Activated CD4-positive, alpha-beta T cell treated with anti-CD3 and anti-CD28 coated beads, Interleukin-2, amount 10 ng/mL, durations not matched to agents 7 days and 5 days (primary cell): ENCODE data around the gene COPS6. TPM values are rescaled to one million over a fixed set of nuclear protein-coding genes. Genes with fewer than 3 reads are reported as not detected.
A peak's percentile ranks its signal among the peaks of the same experiment; 100 is the strongest.
"Not testable (repeated sequence)": the region's sequence is repeated elsewhere in the genome, so short reads cannot be mapped to it uniquely, and the experiment has no call there.

Source experiments
- CTCF ChIA-PET: fragments of 350-600 bp; sonication (Branson Sonifier 250); formaldehyde crosslinking; loops from one replicate; lab custom pipeline; 2021; ENCODE audit warnings: antibody characterized with exemption; lab: Charles Lee
- POLR2A ChIA-PET: fragments of 350-600 bp; sonication (Branson Sonifier 250); formaldehyde crosslinking; loops from one replicate; lab custom pipeline; 2021; ENCODE audit warnings: antibody characterized with exemption; lab: Charles Lee
- DNase-seq: peaks from one replicate; pipeline ENCODE4 v3.0.0-alpha.2; 2020
- H3K27ac Mint-ChIP-seq: one replicate; pipeline ENCODE4 v1.8.0; 2021; ENCODE audit warnings: mild to moderate bottlenecking, moderate library complexity, mixed read lengths
- H3K27me3 Mint-ChIP-seq: one replicate; pipeline ENCODE4 v1.8.0; 2021; ENCODE audit warnings: mixed read lengths
- H3K36me3 Mint-ChIP-seq: one replicate; pipeline ENCODE4 v1.8.0; 2021; ENCODE audit warnings: low read depth, mixed read lengths
- H3K4me1 Mint-ChIP-seq: one replicate; pipeline ENCODE4 v1.8.0; 2021; ENCODE audit warnings: mixed read lengths
- H3K4me3 Mint-ChIP-seq: one replicate; pipeline ENCODE4 v1.8.0; 2021; ENCODE audit warnings: mild to moderate bottlenecking, moderate library complexity, mixed read lengths
- H3K9me3 Mint-ChIP-seq: one replicate; pipeline ENCODE4 v1.8.0; 2021; ENCODE audit warnings: mixed read lengths
- total RNA-seq, 2 experiments: library from RNA; stranded (reverse); gene quantifications; one replicate each; pipeline ENCODE4 v1.2.3, GENCODE V29; 2021

Gene COPS6
- total RNA-seq, 2 experiments from 2014 or later, result 80.6 to 97.1 TPM

GRCh38 chr7:100124301-100125230, 35.8 kb downstream of the COPS6 start:
- DNase-seq, result no peak
- Mint-ChIP-seq H3K36me3 (peaks cover 30% of the 10 kb centered on the region), H3K4me3 (peak overlapping the region; percentile 100), H3K27ac (peak overlapping the region; percentile 100), H3K4me1 (peaks cover 47% of the 10 kb centered on the region), H3K27me3 (no peaks in the 10 kb centered on the region), H3K9me3 (no peaks in the 10 kb centered on the region)
- POLR2A ChIA-PET, result no interaction called here
- CTCF ChIA-PET, result interaction anchor here (0.6 to 5.2 kb wide), 8 partner anchors 6 to 130 kb away, joined by 3 to 36 read pairs (median 4); partner anchors contain the start of genes AP4M1, MCM7 and PVRIG

- Mint-ChIP-seq H3K4me1 (peaks cover 50% of the 10 kb centered on the region), H3K27me3 (no peaks in the 10 kb centered on the region), H3K4me3 (peak overlapping the region; percentile 100), H3K9me3 (no peaks in the 10 kb centered on the region), H3K27ac (peak overlapping the region; percentile 100), H3K36me3 (peaks cover 30% of the 10 kb centered on the region)
- CTCF ChIA-PET, result interaction anchor here (0.5 to 1.1 kb wide), 10 partner anchors 21 to 496 kb away, joined by 3 to 7 read pairs (median 4); no protein-coding TSS in a partner anchor
- POLR2A ChIA-PET, result interaction anchor here (0.6 to 0.7 kb wide), 2 partner anchors 26 to 171 kb away, joined by 3 read pairs; no protein-coding TSS in a partner anchor
- DNase-seq, result no peak
These were observed 37.6 kb downstream of the COPS6 start for GRCh38 chr7:100126239-100126930.

GRCh38 chr7:100126931-100127865, 38.4 kb downstream of the COPS6 start, which contains the start of gene MBLAC1:
TSS of gene MBLAC1 (plus strand) at chr7:100126967. CDS start at chr7:100127396, 429 bp downstream.
- Mint-ChIP-seq H3K27me3 (no peaks in the 10 kb centered on the region), H3K4me1 (peaks cover 51% of the 10 kb centered on the region), H3K36me3 (peaks cover 27% of the 10 kb centered on the region), H3K27ac (peak within 1 kb of the TSS; percentile 100), H3K4me3 (peak within 1 kb of the TSS; percentile 100), H3K9me3 (no peaks in the 10 kb centered on the region)
- DNase-seq, result peak; percentile 93
- ChIA-PET CTCF (interaction anchor here (0.6 to 5.9 kb wide), 12 partner anchors 13 to 497 kb away, joined by 3 to 39 read pairs (median 4); no protein-coding TSS in a partner anchor), POLR2A (interaction anchor here (0.7 kb wide), 1 partner anchor 27 kb away, joined by 3 read pairs; no protein-coding TSS in a partner anchor)

DNA sequence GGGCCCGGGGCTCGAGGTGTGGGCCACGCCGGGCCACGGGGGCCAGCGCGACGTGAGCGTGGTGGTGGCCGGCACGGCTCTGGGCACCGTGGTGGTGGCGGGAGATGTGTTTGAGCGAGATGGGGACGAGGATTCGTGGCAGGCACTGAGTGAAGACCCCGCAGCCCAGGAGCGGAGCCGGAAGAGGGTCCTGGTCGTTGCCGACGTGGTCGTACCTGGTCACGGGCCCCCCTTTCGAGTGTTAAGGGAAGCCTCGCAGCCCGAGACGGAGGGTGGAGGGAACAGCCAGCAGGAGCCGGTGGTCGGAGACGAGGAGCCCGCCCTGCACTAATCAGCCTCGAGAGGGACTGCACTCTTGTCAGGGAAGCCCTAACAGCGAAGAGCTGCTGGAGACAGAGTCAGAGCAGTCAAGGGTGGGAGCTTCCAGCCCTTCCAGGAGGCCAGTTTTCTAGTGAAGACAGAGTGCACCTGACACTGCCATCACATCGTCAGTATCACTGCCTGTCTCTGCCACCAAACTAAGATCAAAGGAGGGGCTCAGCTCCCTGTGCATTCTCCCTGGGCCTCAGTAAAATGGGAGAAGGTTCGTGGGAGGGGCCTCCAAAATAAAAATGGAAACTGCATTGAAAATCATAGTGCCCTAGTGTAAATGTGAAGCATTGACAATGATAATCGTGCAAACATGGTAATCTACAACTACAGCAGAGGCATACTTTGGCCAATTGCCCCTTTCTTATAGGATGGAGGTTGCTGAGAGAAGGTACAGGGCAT, 39.3 kb downstream of the COPS6 start:
- peak; percentile 23 for DNase-seq
- peaks cover 19% of the 10 kb centered on the region for H3K36me3 Mint-ChIP-seq
- ChIA-PET CTCF (interaction anchor here (0.5 to 5.9 kb wide), 11 partner anchors 6 to 1237 kb away, joined by 3 to 39 read pairs (median 4); partner anchors contain the start of genes CNPY4 and MCM7), POLR2A (no interaction called here)
- H3K27me3 Mint-ChIP-seq, result no peaks in the 10 kb centered on the region
- peaks cover 55% of the 10 kb centered on the region for H3K4me1 Mint-ChIP-seq
- no peaks in the 10 kb centered on the region for H3K9me3 Mint-ChIP-seq
- peak overlapping the region; percentile 89 for H3K27ac Mint-ChIP-seq
- H3K4me3 Mint-ChIP-seq, result peak overlapping the region; percentile 100

DNA sequence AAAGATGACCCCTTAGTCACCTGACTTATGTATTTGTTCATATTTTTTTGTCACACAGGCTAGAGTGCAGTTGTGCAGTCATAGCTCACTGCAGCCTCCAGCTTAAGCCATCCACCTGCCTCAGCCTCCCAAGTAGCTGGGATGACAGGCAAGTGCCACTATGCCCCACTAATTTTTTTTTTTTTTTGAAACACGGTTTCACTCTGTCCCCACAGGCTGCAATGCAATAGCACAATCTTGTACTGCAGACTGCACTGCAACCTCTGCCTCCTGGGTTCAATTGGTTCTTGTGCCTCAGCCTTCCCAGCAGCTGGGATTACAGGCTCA, 39.8 kb downstream of the COPS6 start:
- H3K36me3 Mint-ChIP-seq, result peaks cover 19% of the 10 kb centered on the region
- ChIA-PET POLR2A (no interaction called here), CTCF (interaction anchor here (0.6 to 5.9 kb wide), 8 partner anchors 7 to 1238 kb away, joined by 3 to 39 read pairs (median 4); partner anchors contain the start of genes CNPY4 and MCM7)
- peak overlapping the region; percentile 89 for H3K27ac Mint-ChIP-seq
- DNase-seq, result no peak
- H3K4me1 Mint-ChIP-seq, result peaks cover 55% of the 10 kb centered on the region
- peak overlapping the region; percentile 100 for H3K4me3 Mint-ChIP-seq
- H3K27me3 Mint-ChIP-seq, result no peaks in the 10 kb centered on the region
- no peaks in the 10 kb centered on the region for H3K9me3 Mint-ChIP-seq

GRCh38 chr7:100130220-100130607, 41.4 kb downstream of the COPS6 start:
- H3K4me3 Mint-ChIP-seq, H3K27ac Mint-ChIP-seq, H3K36me3 Mint-ChIP-seq, POLR2A ChIA-PET, DNase-seq, H3K9me3 Mint-ChIP-seq, H3K27me3 Mint-ChIP-seq: not testable (repeated sequence)
- peaks cover 44% of the 10 kb centered on the region for H3K4me1 Mint-ChIP-seq
- CTCF ChIA-PET, result interaction anchor here (0.7 to 5.9 kb wide), 18 partner anchors 8 to 299 kb away, joined by 3 to 39 read pairs (median 4); partner anchors contain the start of genes CNPY4, GPC2, LAMTOR4 and MEPCE

- no peaks in the 10 kb centered on the region for H3K27me3 Mint-ChIP-seq
- H3K4me1 Mint-ChIP-seq, result peaks cover 39% of the 10 kb centered on the region
- POLR2A ChIA-PET, result no interaction called here
- CTCF ChIA-PET, result interaction anchor here (0.6 to 5.9 kb wide), 25 partner anchors 9 to 468 kb away, joined by 3 to 39 read pairs (median 3); partner anchors contain the start of genes AP4M1, CNPY4, GPC2 and LAMTOR4
- H3K36me3 Mint-ChIP-seq, result peaks cover 8% of the 10 kb centered on the region
- peak overlapping the region; percentile 32 for H3K4me3 Mint-ChIP-seq
- no peak overlapping the region for H3K27ac Mint-ChIP-seq
- no peaks in the 10 kb centered on the region for H3K9me3 Mint-ChIP-seq
- peak; percentile 89 for DNase-seq
These were observed 42.1 kb downstream of the COPS6 start for GRCh38 chr7:100130608-100131453.

GRCh38 chr7:100132126-100132525, 43.4 kb downstream of the COPS6 start:
- Mint-ChIP-seq H3K4me1 (peaks cover 28% of the 10 kb centered on the region), H3K9me3 (no peaks in the 10 kb centered on the region), H3K36me3 (no peaks in the 10 kb centered on the region), H3K27me3 (no peaks in the 10 kb centered on the region), H3K27ac (peak overlapping the region; percentile 48), H3K4me3 (no peak overlapping the region)
- ChIA-PET POLR2A (no interaction called here), CTCF (interaction anchor here (0.6 to 5.9 kb wide), 22 partner anchors 9 to 291 kb away, joined by 3 to 39 read pairs (median 4); partner anchors contain the start of genes CNPY4, GPC2, LAMTOR4 and PVRIG)
- no peak for DNase-seq

GRCh38 chr7:100132697-100133151, 44.0 kb downstream of the COPS6 start:
- H3K9me3 Mint-ChIP-seq, result no peaks in the 10 kb centered on the region

More at GRCh38 chr7:100132697-100133151, 44.0 kb downstream of the COPS6 start:
- ChIA-PET CTCF (interaction anchor here (0.5 to 5.9 kb wide), 33 partner anchors 8 to 304 kb away, joined by 3 to 39 read pairs (median 4); partner anchors contain the start of genes AP4M1, CNPY4, GJC3 and GPC2), POLR2A (no interaction called here)
- Mint-ChIP-seq H3K4me1 (peaks cover 30% of the 10 kb centered on the region), H3K36me3 (no peaks in the 10 kb centered on the region), H3K27ac (peak overlapping the region; percentile 48), H3K27me3 (no peaks in the 10 kb centered on the region), H3K4me3 (no peak overlapping the region)
- peak; percentile 77 for DNase-seq
